Activated CD4-positive, CD25-positive, alpha-beta regulatory T cell treated with anti-CD3 and anti-CD28 coated beads, Interleukin-2, amount 50 U/mL, for 72 hours (primary cell): ENCODE data around the gene RAB11B.
"Not testable (repeated sequence)": the region's sequence is repeated elsewhere in the genome, so short reads cannot be mapped to it uniquely, and the experiment has no call there.

ENCODE experiments used
- DNase-seq: peaks from one replicate; pipeline ENCODE4 v3.0.0; 2021

Gene RAB11B

GRCh38 chr19:8371011-8371804 is 19.0 kb upstream of the RAB11B start:
- DNase-seq: no peak

- no peak for DNase-seq
Measured at GRCh38 chr19:8373867-8374813, 16.0 kb upstream of the RAB11B start.

- not testable (repeated sequence) for DNase-seq
Measured at GRCh38 chr19:8375766-8376165, 14.4 kb upstream of the RAB11B start.

- not testable (repeated sequence) for DNase-seq
Measured at GRCh38 chr19:8376373-8376974, 13.7 kb upstream of the RAB11B start.

- DNase-seq: no peak
Measured at GRCh38 chr19:8377598-8377997, 12.6 kb upstream of the RAB11B start.

GRCh38 chr19:8379156-8379891 is 10.8 kb upstream of the RAB11B start:
- not testable (repeated sequence) for DNase-seq

GRCh38 chr19:8384569-8384968 is 5.6 kb upstream of the RAB11B start:
- DNase-seq: not testable (repeated sequence)

- DNase-seq: not testable (repeated sequence)
Measured at GRCh38 chr19:8385103-8385502, 5.1 kb upstream of the RAB11B start.

GRCh38 chr19:8385566-8385965 is 4.6 kb upstream of the RAB11B start:
- DNase-seq: not testable (repeated sequence)

GRCh38 chr19:8386419-8386818 is 3.7 kb upstream of the RAB11B start:
- not testable (repeated sequence) for DNase-seq

GRCh38 chr19:8386990-8387389 is 3.2 kb upstream of the RAB11B start:
- no peak for DNase-seq

- DNase-seq: no peak
Measured at GRCh38 chr19:8387688-8388611, 2.2 kb upstream of the RAB11B start.

- no peak for DNase-seq
Measured at GRCh38 chr19:8388612-8388958, 1.6 kb upstream of the RAB11B start.

GRCh38 chr19:8390617-8390981 is 439 bp downstream of the RAB11B start:
- DNase-seq: peak; percentile 94

- DNase-seq: no peak
Measured at GRCh38 chr19:8391198-8392016, 1.2 kb downstream of the RAB11B start.

GRCh38 chr19:8392017-8392591 is 1.9 kb downstream of the RAB11B start:
- DNase-seq: no peak

GRCh38 chr19:8393192-8393870 is 3.2 kb downstream of the RAB11B start:
- no peak for DNase-seq

- no peak for DNase-seq
Measured at GRCh38 chr19:8393871-8394250, 3.7 kb downstream of the RAB11B start.

- DNase-seq: no peak
Measured at GRCh38 chr19:8395621-8396082, 5.5 kb downstream of the RAB11B start.

GRCh38 chr19:8396185-8396562 is 6.0 kb downstream of the RAB11B start:
- DNase-seq: no peak
